C4-2B (cell line): ENCODE data around the gene TRIM15.

Experiments
- ZFX ChIP-seq: fragments of 450-650 bp; IDR thresholded peaks from 2 replicates; pipeline ENCODE4 v1.6.1; 2017
- TF ChIP-seq, protein P1 (sequence below): fragments of 450-650 bp; conservative IDR thresholded peaks from 2 replicates; pipeline ENCODE4 v1.5.1; 2017; ENCODE audit warnings: mild to moderate bottlenecking

DNA sequence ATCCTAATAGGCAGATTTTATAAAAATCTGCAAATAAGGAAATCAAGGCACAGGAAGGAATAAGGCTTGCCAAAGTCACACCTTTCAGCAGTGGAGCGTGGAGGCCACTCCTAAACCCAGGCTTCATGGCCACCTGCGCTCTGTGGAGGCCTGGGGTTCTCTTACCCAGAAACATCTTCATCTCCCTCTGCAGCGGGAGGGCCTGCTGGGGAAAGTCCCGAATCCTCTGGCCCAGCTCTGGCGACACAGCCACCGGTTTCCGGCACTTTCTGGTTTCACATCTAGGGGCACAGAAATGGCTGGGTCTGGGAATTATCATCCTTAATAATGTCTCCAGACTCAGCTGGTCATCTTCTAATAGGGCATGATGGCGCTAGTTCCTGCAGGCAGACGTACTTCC is 6.6 kb upstream of the TRIM15 start:
- TF ChIP-seq, protein P1, sequence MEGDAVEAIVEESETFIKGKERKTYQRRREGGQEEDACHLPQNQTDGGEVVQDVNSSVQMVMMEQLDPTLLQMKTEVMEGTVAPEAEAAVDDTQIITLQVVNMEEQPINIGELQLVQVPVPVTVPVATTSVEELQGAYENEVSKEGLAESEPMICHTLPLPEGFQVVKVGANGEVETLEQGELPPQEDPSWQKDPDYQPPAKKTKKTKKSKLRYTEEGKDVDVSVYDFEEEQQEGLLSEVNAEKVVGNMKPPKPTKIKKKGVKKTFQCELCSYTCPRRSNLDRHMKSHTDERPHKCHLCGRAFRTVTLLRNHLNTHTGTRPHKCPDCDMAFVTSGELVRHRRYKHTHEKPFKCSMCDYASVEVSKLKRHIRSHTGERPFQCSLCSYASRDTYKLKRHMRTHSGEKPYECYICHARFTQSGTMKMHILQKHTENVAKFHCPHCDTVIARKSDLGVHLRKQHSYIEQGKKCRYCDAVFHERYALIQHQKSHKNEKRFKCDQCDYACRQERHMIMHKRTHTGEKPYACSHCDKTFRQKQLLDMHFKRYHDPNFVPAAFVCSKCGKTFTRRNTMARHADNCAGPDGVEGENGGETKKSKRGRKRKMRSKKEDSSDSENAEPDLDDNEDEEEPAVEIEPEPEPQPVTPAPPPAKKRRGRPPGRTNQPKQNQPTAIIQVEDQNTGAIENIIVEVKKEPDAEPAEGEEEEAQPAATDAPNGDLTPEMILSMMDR, result no peak
- TF ChIP-seq ZFX, result no peak
